Smooth muscle cell (in vitro differentiated cells): ENCODE measurements around the gene EIF3A. TPM values are rescaled to one million over a fixed set of nuclear protein-coding genes. Genes with fewer than 3 reads are reported as not detected.

Experiments used
- DNase-seq: peaks from one replicate; lab custom pipeline; 2025; ENCODE audit not compliant: unreplicated experiment; lab: John Stamatoyannopoulos, UW
- H2AFZ ChIP-seq: fragments of 200-600 bp; sonication (generic); 2 replicates; pipeline ENCODE4 v1.6.0; 2016; ENCODE audit warnings: antibody characterized with exemption, low read depth, mild to moderate bottlenecking
- H3F3A ChIP-seq: fragments of 200-600 bp; sonication (generic); 2 replicates; pipeline ENCODE4 v1.6.0; 2017; ENCODE audit warnings: antibody characterized with exemption, low read depth
- H3K27ac ChIP-seq: fragments of 200-600 bp; sonication (generic); 2 replicates; pipeline ENCODE4 v1.5.1; 2016; ENCODE audit warnings: low read depth, mild to moderate bottlenecking
- H3K27me3 ChIP-seq: fragments of 200-600 bp; sonication (generic); 2 replicates; pipeline ENCODE4 v1.6.1; 2016; ENCODE audit warnings: low read depth, mild to moderate bottlenecking
- H3K36me3 ChIP-seq: fragments of 200-600 bp; sonication (generic); 2 replicates; pipeline ENCODE4 v1.5.1; 2016; ENCODE audit warnings: low read depth
- H3K4me1 ChIP-seq: fragments of 200-600 bp; sonication (generic); 2 replicates; pipeline ENCODE4 v1.5.1; 2016; ENCODE audit warnings: low read depth
- H3K4me2 ChIP-seq: fragments of 200-600 bp; sonication (generic); 2 replicates; pipeline ENCODE4 v1.6.0; 2016; ENCODE audit warnings: mild to moderate bottlenecking
- H3K4me3 ChIP-seq: fragments of 200-600 bp; sonication (generic); 2 replicates; pipeline ENCODE4 v1.5.1; 2016; ENCODE audit warnings: mild to moderate bottlenecking
- H3K79me2 ChIP-seq: fragments of 200-600 bp; sonication (generic); 2 replicates; pipeline ENCODE4 v1.6.0; 2016; ENCODE audit warnings: low read depth, mild to moderate bottlenecking
- H3K9ac ChIP-seq: fragments of 200-600 bp; sonication (generic); 2 replicates; pipeline ENCODE4 v1.6.0; 2016; ENCODE audit warnings: low read depth
- H3K9me3 ChIP-seq: fragments of 200-600 bp; sonication (generic); replicated peaks from 2 replicates; pipeline ENCODE4 v1.5.1; 2016; ENCODE audit warnings: low read depth
- H4K20me1 ChIP-seq: fragments of 200-600 bp; sonication (generic); 2 replicates; pipeline ENCODE4 v1.6.0; 2016; ENCODE audit warnings: low read depth
- CTCF ChIP-seq: fragments of 200-600 bp; sonication (generic); IDR thresholded peaks from 2 replicates; pipeline ENCODE4 v1.5.1; 2017; ENCODE audit warnings: borderline replicate concordance, mild to moderate bottlenecking, antibody characterized with exemption; ENCODE audit not compliant: insufficient read depth, poor library complexity, severe bottlenecking
- WGBS: methylation state at CpG from one replicate; pipeline ENCODE4 v1.1.7; 2016; ENCODE audit warnings: low lambda C conversion rate; 5-methylcytosine and 5-hydroxymethylcytosine counted together
- polyA plus RNA-seq: library from polyadenylated mRNA; unstranded; fragments of >200 nt; fragmentation: Nextera tagmentation; extraction: Ambion mirVana; gene quantifications from 2 replicates; pipeline ENCODE4 v1.2.1, GENCODE V29; 2016
- total RNA-seq: library from RNA; depleted of rRNA; stranded (reverse); fragments of >200 nt; gene quantifications from 2 replicates; pipeline ENCODE4 v1.2.3, GENCODE V29; 2014

Gene EIF3A
- total and polyA plus RNA-seq, 2 experiments from 2014 or later = 37.9 to 95.0 TPM

- Histone ChIP-seq H3K4me3 (no peak overlapping the region), H3K27ac (peak overlapping the region; percentile 84), H3K4me2 (no peak overlapping the region), H3F3A (no peaks in the 10 kb centered on the region), H2AFZ (no peak overlapping the region), H4K20me1 (no peaks in the 10 kb centered on the region), H3K4me1 (no peaks in the 10 kb centered on the region), H3K27me3 (no peaks in the 10 kb centered on the region), H3K9me3 (no peaks in the 10 kb centered on the region), H3K79me2 (no peaks in the 10 kb centered on the region), H3K36me3 (no peaks in the 10 kb centered on the region), H3K9ac (no peak overlapping the region)
- no peak for DNase-seq
- TF ChIP-seq CTCF = no peak
- WGBS = 77% methylated on average over 4 of the region's 4 CpGs
Measured at GRCh38 chr10:119120413-119120867, 39.8 kb upstream of the EIF3A start.

- H3K36me3 ChIP-seq = no peaks in the 10 kb centered on the region
- H3K27me3 ChIP-seq = no peaks in the 10 kb centered on the region
- H4K20me1 ChIP-seq = no peaks in the 10 kb centered on the region
- DNase-seq = no peak
- no peaks in the 10 kb centered on the region for H3K9me3 ChIP-seq
- no peak overlapping the region for H3K4me3 ChIP-seq
- no peak overlapping the region for H3K4me2 ChIP-seq
- H3F3A ChIP-seq = no peaks in the 10 kb centered on the region
- no peaks in the 10 kb centered on the region for H3K79me2 ChIP-seq
- peak overlapping the region; percentile 84 for H3K27ac ChIP-seq
- H3K9ac ChIP-seq = no peak overlapping the region
- WGBS = 100% methylated on average over 1 of the region's 1 CpG
- H2AFZ ChIP-seq = no peak overlapping the region
- TF ChIP-seq CTCF = no peak
- no peaks in the 10 kb centered on the region for H3K4me1 ChIP-seq
Measured at GRCh38 chr10:119119400-119119799, 38.8 kb upstream of the EIF3A start.

GRCh38 chr10:119118231-119118630, 37.6 kb upstream of the EIF3A start:
- no peak overlapping the region for H3K9ac ChIP-seq
- H3K27me3 ChIP-seq = no peaks in the 10 kb centered on the region
- no peak overlapping the region for H2AFZ ChIP-seq
- H3K4me3 ChIP-seq = no peak overlapping the region
- H3K4me1 ChIP-seq = peaks cover 4% of the 10 kb centered on the region
- no peak overlapping the region for H3K27ac ChIP-seq
- H4K20me1 ChIP-seq = no peaks in the 10 kb centered on the region
- H3K36me3 ChIP-seq = no peaks in the 10 kb centered on the region
- no peak for DNase-seq
- peaks cover 5% of the 10 kb centered on the region for H3F3A ChIP-seq
- H3K4me2 ChIP-seq = no peak overlapping the region
- H3K79me2 ChIP-seq = no peaks in the 10 kb centered on the region
- WGBS = 81% methylated on average over 5 of the region's 5 CpGs
- TF ChIP-seq CTCF = no peak
- no peaks in the 10 kb centered on the region for H3K9me3 ChIP-seq

GRCh38 chr10:119116326-119116951, 35.8 kb upstream of the EIF3A start:
- H3K4me1 ChIP-seq = peaks cover 6% of the 10 kb centered on the region
- no peak for DNase-seq
- no peaks in the 10 kb centered on the region for H3K79me2 ChIP-seq
- H3K4me2 ChIP-seq = peak overlapping the region; percentile 68
- H3K27ac ChIP-seq = peak overlapping the region; percentile 86
- H3K9me3 ChIP-seq = no peaks in the 10 kb centered on the region
- H3K9ac ChIP-seq = peak overlapping the region; percentile 29
- no peaks in the 10 kb centered on the region for H4K20me1 ChIP-seq
- no peak for TF ChIP-seq CTCF
- no peaks in the 10 kb centered on the region for H3K27me3 ChIP-seq
- H3K36me3 ChIP-seq = peaks cover 3% of the 10 kb centered on the region
- H2AFZ ChIP-seq = peak overlapping the region; percentile 11
- WGBS = 59% methylated on average over 6 of the region's 6 CpGs
- no peak overlapping the region for H3K4me3 ChIP-seq
- H3F3A ChIP-seq = peaks cover 12% of the 10 kb centered on the region
